Measurements from ENCODE around the gene CDH23.

DNA sequence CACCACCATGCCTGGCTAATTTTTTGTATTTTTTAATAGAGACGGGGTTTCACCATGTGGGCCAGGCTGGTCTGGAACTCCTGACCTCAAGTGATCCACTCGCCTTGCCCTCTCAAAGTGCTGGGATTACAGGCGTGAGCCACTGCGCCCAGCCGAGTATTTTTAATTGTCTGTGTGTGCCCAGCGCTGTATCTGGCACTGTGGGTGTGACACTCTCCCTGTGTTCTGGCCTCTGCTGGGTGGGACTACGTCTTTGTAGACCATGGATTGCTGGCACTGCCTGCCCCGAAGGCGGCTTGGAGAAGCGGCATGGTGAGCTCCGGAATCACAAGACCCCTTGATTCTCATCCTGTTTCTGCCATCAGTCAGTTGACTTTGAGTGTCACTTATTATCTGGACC, 136.2 kb downstream of the CDH23 start:
- TF ChIP-seq, protein P1, sequence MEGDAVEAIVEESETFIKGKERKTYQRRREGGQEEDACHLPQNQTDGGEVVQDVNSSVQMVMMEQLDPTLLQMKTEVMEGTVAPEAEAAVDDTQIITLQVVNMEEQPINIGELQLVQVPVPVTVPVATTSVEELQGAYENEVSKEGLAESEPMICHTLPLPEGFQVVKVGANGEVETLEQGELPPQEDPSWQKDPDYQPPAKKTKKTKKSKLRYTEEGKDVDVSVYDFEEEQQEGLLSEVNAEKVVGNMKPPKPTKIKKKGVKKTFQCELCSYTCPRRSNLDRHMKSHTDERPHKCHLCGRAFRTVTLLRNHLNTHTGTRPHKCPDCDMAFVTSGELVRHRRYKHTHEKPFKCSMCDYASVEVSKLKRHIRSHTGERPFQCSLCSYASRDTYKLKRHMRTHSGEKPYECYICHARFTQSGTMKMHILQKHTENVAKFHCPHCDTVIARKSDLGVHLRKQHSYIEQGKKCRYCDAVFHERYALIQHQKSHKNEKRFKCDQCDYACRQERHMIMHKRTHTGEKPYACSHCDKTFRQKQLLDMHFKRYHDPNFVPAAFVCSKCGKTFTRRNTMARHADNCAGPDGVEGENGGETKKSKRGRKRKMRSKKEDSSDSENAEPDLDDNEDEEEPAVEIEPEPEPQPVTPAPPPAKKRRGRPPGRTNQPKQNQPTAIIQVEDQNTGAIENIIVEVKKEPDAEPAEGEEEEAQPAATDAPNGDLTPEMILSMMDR (IDR thresholded peaks at IDR 0.05) = no peak
- TF ChIP-seq POLR2A (IDR thresholded peaks at IDR 0.05) = no peak

Data from uterus (tissue), 2 donors.